ENCODE results near the gene PPIL6.

- TF ChIP-seq CTCF (IDR thresholded peaks at IDR 0.05): no peak
- TF ChIP-seq POLR2AphosphoS5 (IDR thresholded peaks at IDR 0.05): no peak
- TF ChIP-seq POLR2A (IDR thresholded peaks at IDR 0.05): no peak
Observed at GRCh38 chr6:109466212-109466923, 25.9 kb upstream of the PPIL6 start.

All from transverse colon (tissue), 4 donors.